ENCODE data around the gene MICU2. TPM values are rescaled to one million over a fixed set of nuclear protein-coding genes. Genes with fewer than 3 reads are reported as not detected.

Gene MICU2
- total RNA-seq, 4 donors from 2014 or later, result 50.8 to 108 (median 77.4) TPM

- WGBS, 2 donors, result 64 to 65% methylated on average over 6 of the region's 6 CpGs
- TF ChIP-seq CTCF (IDR thresholded peaks at IDR 0.05), result no peak
- no peak for TF ChIP-seq POLR2A (IDR thresholded peaks at IDR 0.05)
- H3K4me3 ChIP-seq (ENCODE audit: low read depth, poor library complexity, severe bottlenecking), result no peak overlapping the region
- intact Hi-C loops (cut with DNase I; ENCODE audit: low total_unique reads), result loop anchor here (5.0 kb wide), 1 partner anchor 178 kb away; no protein-coding TSS in a partner anchor
- DNase-seq (ENCODE audit: low spot score in 2 of 2), result no peak
Observed at GRCh38 chr13:21475115-21475514, 128.9 kb downstream of the MICU2 start.

- H3K4me3 ChIP-seq (ENCODE audit: low read depth, poor library complexity, severe bottlenecking), result no peak overlapping the region
- DNase-seq (ENCODE audit: low spot score in 2 of 2), result no peak
- intact Hi-C loops (cut with DNase I; ENCODE audit: low total_unique reads), result no loop called here
- TF ChIP-seq POLR2A (IDR thresholded peaks at IDR 0.05) (no peak), CTCF (IDR thresholded peaks at IDR 0.05) (no peak)
Observed at GRCh38 chr13:21470785-21471184, 133.2 kb downstream of the MICU2 start.

GRCh38 chr13:21466527-21466926 is 137.4 kb downstream of the MICU2 start:
- TF ChIP-seq POLR2A (IDR thresholded peaks at IDR 0.05) (no peak), CTCF (IDR thresholded peaks at IDR 0.05) (no peak)
- DNase-seq (ENCODE audit: low spot score in 2 of 2), result no peak
- intact Hi-C loops (cut with DNase I; ENCODE audit: low total_unique reads), result no loop called here
- H3K4me3 ChIP-seq (ENCODE audit: low read depth, poor library complexity, severe bottlenecking), result no peak overlapping the region
- WGBS, 2 donors, result 67 to 69% methylated on average over 7 of the region's 7 CpGs

GRCh38 chr13:21465710-21466160 is 138.2 kb downstream of the MICU2 start:
- WGBS, 2 donors, result 66% methylated on average over 9 of the region's 9 CpGs
- no peak overlapping the region for H3K4me3 ChIP-seq (ENCODE audit: low read depth, poor library complexity, severe bottlenecking)
- intact Hi-C loops (cut with DNase I; ENCODE audit: low total_unique reads), result no loop called here
- DNase-seq (ENCODE audit: low spot score in 2 of 2), result no peak
- TF ChIP-seq CTCF (IDR thresholded peaks at IDR 0.05), result no peak
- no peak for TF ChIP-seq POLR2A (IDR thresholded peaks at IDR 0.05)

GRCh38 chr13:21463424-21463823 is 140.5 kb downstream of the MICU2 start:
- no peak for DNase-seq (ENCODE audit: low spot score in 2 of 2)
- H3K4me3 ChIP-seq (ENCODE audit: low read depth, poor library complexity, severe bottlenecking), result no peak overlapping the region
- no peak for TF ChIP-seq POLR2A (IDR thresholded peaks at IDR 0.05)
- no peak for TF ChIP-seq CTCF (IDR thresholded peaks at IDR 0.05)
- intact Hi-C loops (cut with DNase I; ENCODE audit: low total_unique reads), result no loop called here

- DNase-seq (ENCODE audit: low spot score in 2 of 2), result no peak
- no peak overlapping the region for H3K4me3 ChIP-seq (ENCODE audit: low read depth, poor library complexity, severe bottlenecking)
- TF ChIP-seq POLR2A (IDR thresholded peaks at IDR 0.05) (no peak), CTCF (IDR thresholded peaks at IDR 0.05) (no peak)
- 75 to 78% methylated on average over 3 of the region's 3 CpGs for whole genome bisulfite sequencing, 2 donors
- intact Hi-C loops (cut with DNase I; ENCODE audit: low total_unique reads), result no loop called here
Observed at GRCh38 chr13:21461131-21461530, 142.8 kb downstream of the MICU2 start.
